ENCODE results near the gene OPN5. TPM values are rescaled to one million over a fixed set of nuclear protein-coding genes. Genes with fewer than 3 reads are reported as not detected.
A peak's percentile ranks its signal among the peaks of the same experiment; 100 is the strongest.
"Not testable (repeated sequence)": the region's sequence is repeated elsewhere in the genome, so short reads cannot be mapped to it uniquely, and the experiment has no call there.

Gene OPN5
- not detected in 2 replicates for total RNA-seq

- DNase-seq = no peak
Observed at GRCh38 chr6:47781732-47782131, at the start of gene OPN5. Gene OPN5, plus strand, starts transcription at chr6:47782032. Its CDS starts 35 bp downstream, at chr6:47782067.

- peak; percentile 59 for DNase-seq
Observed at GRCh38 chr6:47733879-47734558, 47.8 kb upstream of the OPN5 start.

- DNase-seq = no peak
Observed at GRCh38 chr6:47734831-47735481, 46.9 kb upstream of the OPN5 start.

- DNase-seq = no peak
Observed at GRCh38 chr6:47736083-47736700, 45.6 kb upstream of the OPN5 start.

- no peak for DNase-seq
Observed at GRCh38 chr6:47737406-47737805, 44.4 kb upstream of the OPN5 start.

GRCh38 chr6:47740714-47741113 is 41.1 kb upstream of the OPN5 start:
- no peak for DNase-seq

- peak; percentile 16 for DNase-seq
Observed at GRCh38 chr6:47741807-47742206, 40.0 kb upstream of the OPN5 start.

- DNase-seq = no peak
Observed at GRCh38 chr6:47743744-47744143, 38.1 kb upstream of the OPN5 start.

GRCh38 chr6:47745269-47745668 is 36.6 kb upstream of the OPN5 start:
- DNase-seq = not testable (repeated sequence)

- DNase-seq = no peak
Observed at GRCh38 chr6:47749757-47750156, 32.1 kb upstream of the OPN5 start.

- no peak for DNase-seq
Observed at GRCh38 chr6:47752801-47753200, 29.0 kb upstream of the OPN5 start.

GRCh38 chr6:47759364-47759763 is 22.5 kb upstream of the OPN5 start:
- no peak for DNase-seq

GRCh38 chr6:47762502-47762901 is 19.3 kb upstream of the OPN5 start:
- DNase-seq = no peak

GRCh38 chr6:47766445-47766844 is 15.4 kb upstream of the OPN5 start:
- DNase-seq = no peak

GRCh38 chr6:47767102-47767501 is 14.7 kb upstream of the OPN5 start:
- no peak for DNase-seq

GRCh38 chr6:47769982-47770381 is 11.8 kb upstream of the OPN5 start:
- DNase-seq = no peak

GRCh38 chr6:47772359-47772758 is 9.5 kb upstream of the OPN5 start:
- DNase-seq = no peak

- no peak for DNase-seq
Observed at GRCh38 chr6:47773005-47773404, 8.8 kb upstream of the OPN5 start.

- DNase-seq = peak; percentile 77
Observed at GRCh38 chr6:47780510-47781356, 1.1 kb upstream of the OPN5 start.

GRCh38 chr6:47785182-47785581 is 3.4 kb downstream of the OPN5 start:
- DNase-seq = no peak

GRCh38 chr6:47787620-47788497 is 6.0 kb downstream of the OPN5 start:
- DNase-seq = peak; percentile 68

- no peak for DNase-seq
Observed at GRCh38 chr6:47788498-47788884, 6.7 kb downstream of the OPN5 start.

All from dermis blood vessel endothelial cell (primary cell).